ENCODE measurements around the gene RNF5.
A peak's percentile ranks its signal among the peaks of the same experiment; 100 is the strongest.

RNF5 gene

DNA sequence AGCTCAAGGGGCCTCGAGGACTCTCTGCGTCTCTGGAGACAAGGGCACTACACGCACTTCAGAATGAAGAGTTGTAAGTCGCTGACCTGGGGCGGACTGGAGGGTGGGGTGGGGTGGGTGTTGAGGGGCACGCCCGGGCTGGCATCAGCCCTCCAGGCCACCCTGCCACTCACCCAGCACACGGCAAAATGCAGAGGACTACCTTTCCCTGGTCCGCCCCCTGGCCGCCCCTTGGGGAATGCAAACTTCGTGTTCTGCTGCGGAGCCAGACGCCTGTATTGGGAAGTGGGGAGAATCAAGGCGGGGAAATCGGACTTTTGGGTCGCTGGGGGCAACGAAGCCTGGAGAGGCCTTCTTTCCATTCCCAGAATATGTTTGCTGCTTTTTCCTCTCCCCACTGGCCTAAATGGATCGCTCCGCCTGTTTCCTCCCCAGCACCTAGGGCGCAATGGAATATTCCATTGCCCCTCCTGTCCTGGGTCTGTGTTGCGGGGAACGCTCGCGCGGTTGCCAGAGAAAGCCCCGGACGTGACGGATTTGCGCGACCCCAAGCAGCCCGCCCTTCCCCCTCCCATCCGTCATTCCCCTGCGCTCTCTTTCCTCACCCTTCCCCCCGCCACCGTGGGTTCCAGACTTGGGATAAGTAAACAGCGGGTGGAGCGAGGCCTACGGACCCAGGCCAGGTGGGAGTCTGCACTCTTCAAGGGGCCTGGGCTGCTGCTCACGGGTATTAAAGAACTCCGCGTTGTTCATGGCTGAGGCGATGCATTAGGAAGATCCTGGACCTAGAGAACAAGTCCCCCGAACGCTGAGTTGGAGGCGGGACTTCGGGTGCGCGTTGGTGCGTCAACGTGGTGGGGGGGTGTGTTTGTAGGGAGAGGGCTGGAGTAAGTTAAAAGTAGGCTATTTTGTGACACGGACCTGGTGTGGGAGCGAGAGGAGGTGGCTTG, 24.4 kb upstream of the RNF5 start, which contains the start of gene PPT2:
Gene PPT2, plus strand, starts transcription at position 578 of the 950 bp plus-strand sequence. CDS start 454 bp downstream, outside the sequence.
- DNase-seq (ENCODE audit: low read depth) = peak; percentile 96
- Histone ChIP-seq H3K36me3 (ENCODE audit: control insufficient read depth, insufficient read depth, low read length, severe bottlenecking) (peaks cover 20% of the 10 kb centered on the region), H3K9me3 (ENCODE audit: control insufficient read depth, low read length) (no peaks in the 10 kb centered on the region), H3K9ac (ENCODE audit: low read length) (peak within 1 kb of the TSS; percentile 88), H3K4me3 (ENCODE audit: low read length) (peak within 1 kb of the TSS; percentile 90), H3K4me1 (ENCODE audit: control insufficient read depth, insufficient read depth, low read length) (peaks cover 28% of the 10 kb centered on the region), H3K27me3 (replicated peaks; ENCODE audit: control insufficient read depth, insufficient read depth, low read length) (peaks cover 6% of the 10 kb centered on the region)

DNA sequence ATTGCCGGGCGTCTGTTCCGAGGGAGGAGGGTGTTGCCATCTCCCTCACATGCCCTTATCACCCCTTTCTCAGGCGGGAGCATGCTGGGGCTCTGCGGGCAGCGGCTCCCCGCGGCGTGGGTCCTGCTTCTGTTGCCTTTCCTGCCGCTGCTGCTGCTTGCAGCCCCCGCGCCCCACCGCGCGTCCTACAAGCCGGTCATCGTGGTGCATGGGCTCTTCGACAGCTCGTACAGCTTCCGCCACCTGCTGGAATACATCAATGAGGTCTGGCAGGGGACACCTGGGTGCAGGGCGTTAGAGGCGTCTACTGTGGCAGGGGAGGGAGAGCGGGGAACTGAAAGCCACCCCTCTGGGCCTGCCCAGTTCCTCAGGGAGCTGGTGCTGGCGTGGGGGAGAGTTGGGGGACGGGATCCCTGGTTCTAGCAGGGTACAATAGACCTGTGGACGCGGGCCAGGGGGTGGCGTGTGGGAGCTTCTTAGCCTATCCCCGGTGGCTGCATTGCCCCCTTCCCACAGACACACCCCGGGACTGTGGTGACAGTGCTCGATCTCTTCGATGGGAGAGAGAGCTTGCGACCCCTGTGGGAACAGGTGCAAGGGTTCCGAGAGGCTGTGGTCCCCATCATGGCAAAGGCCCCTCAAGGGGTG, 23.6 kb upstream of the RNF5 start:
- peaks cover 21% of the 10 kb centered on the region for H3K36me3 ChIP-seq (ENCODE audit: control insufficient read depth, insufficient read depth, low read length, severe bottlenecking)
- DNase-seq (ENCODE audit: low read depth) = peak; percentile 82
- peaks cover 6% of the 10 kb centered on the region for H3K27me3 ChIP-seq (replicated peaks; ENCODE audit: control insufficient read depth, insufficient read depth, low read length)
- H3K9me3 ChIP-seq (ENCODE audit: control insufficient read depth, low read length) = no peaks in the 10 kb centered on the region
- peaks cover 28% of the 10 kb centered on the region for H3K4me1 ChIP-seq (ENCODE audit: control insufficient read depth, insufficient read depth, low read length)
- H3K4me3 ChIP-seq (ENCODE audit: low read length) = peak overlapping the region; percentile 90
- peak overlapping the region; percentile 88 for H3K9ac ChIP-seq (ENCODE audit: low read length)

DNA sequence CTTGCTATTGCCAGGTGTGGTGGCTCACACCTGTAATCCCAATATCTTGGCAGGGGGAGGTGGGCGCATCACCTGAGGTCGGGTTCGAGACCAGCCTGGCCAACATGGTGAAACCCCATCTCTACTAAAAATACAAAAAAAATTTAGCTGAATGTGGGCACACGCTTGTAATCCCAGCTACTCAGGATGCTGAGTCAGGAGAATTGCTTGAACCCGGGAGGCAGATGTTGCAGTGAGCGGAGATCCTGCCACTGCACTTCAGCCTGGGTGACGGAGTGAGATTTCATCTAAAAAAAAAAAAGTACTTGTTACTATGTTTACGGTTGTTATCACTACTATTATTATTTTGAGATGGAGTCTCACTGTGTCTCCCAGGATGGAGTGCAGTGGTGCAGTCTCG, 21.3 kb upstream of the RNF5 start:
- Histone ChIP-seq H3K27me3 (replicated peaks; ENCODE audit: control insufficient read depth, insufficient read depth, low read length) (no peaks in the 10 kb centered on the region), H3K9me3 (ENCODE audit: control insufficient read depth, low read length) (no peaks in the 10 kb centered on the region), H3K9ac (ENCODE audit: low read length) (no peak overlapping the region), H3K36me3 (ENCODE audit: control insufficient read depth, insufficient read depth, low read length, severe bottlenecking) (peaks cover 21% of the 10 kb centered on the region), H3K4me1 (ENCODE audit: control insufficient read depth, insufficient read depth, low read length) (peaks cover 28% of the 10 kb centered on the region), H3K4me3 (ENCODE audit: low read length) (no peak overlapping the region)
- no peak for DNase-seq (ENCODE audit: low read depth)

DNA sequence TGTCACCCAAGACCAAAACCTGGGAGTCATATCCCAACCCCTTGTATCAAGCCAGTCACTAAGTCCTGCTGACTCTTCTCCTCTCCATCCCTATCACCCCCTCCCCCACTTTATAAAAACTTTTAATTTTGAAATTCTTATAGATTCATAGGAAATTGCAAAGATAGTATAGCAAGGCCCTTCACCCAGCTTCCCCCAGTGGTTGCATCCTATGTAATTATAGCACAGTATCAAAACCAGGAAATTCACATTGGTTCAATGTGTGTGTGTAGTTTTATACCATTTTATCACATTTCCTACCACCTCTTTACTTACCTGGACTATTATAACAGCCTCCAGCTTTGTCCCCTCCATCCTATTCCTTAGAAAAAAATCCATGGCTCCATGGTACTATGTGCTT, 20.2 kb upstream of the RNF5 start:
- no peak overlapping the region for H3K4me3 ChIP-seq (ENCODE audit: low read length)
- H3K9ac ChIP-seq (ENCODE audit: low read length) = no peak overlapping the region
- no peaks in the 10 kb centered on the region for H3K27me3 ChIP-seq (replicated peaks; ENCODE audit: control insufficient read depth, insufficient read depth, low read length)
- no peak for DNase-seq (ENCODE audit: low read depth)
- peaks cover 17% of the 10 kb centered on the region for H3K4me1 ChIP-seq (ENCODE audit: control insufficient read depth, insufficient read depth, low read length)
- H3K36me3 ChIP-seq (ENCODE audit: control insufficient read depth, insufficient read depth, low read length, severe bottlenecking) = peaks cover 21% of the 10 kb centered on the region
- no peaks in the 10 kb centered on the region for H3K9me3 ChIP-seq (ENCODE audit: control insufficient read depth, low read length)

GRCh38 chr6:32163559-32164258, 14.5 kb upstream of the RNF5 start:
- no peaks in the 10 kb centered on the region for H3K9me3 ChIP-seq (ENCODE audit: control insufficient read depth, low read length)
- no peaks in the 10 kb centered on the region for H3K27me3 ChIP-seq (replicated peaks; ENCODE audit: control insufficient read depth, insufficient read depth, low read length)
- H3K4me3 ChIP-seq (ENCODE audit: low read length) = no peak overlapping the region
- no peak for DNase-seq (ENCODE audit: low read depth)
- H3K9ac ChIP-seq (ENCODE audit: low read length) = no peak overlapping the region
- peaks cover 3% of the 10 kb centered on the region for H3K4me1 ChIP-seq (ENCODE audit: control insufficient read depth, insufficient read depth, low read length)
- H3K36me3 ChIP-seq (ENCODE audit: control insufficient read depth, insufficient read depth, low read length, severe bottlenecking) = peaks cover 26% of the 10 kb centered on the region

GRCh38 chr6:32164295-32164694, 13.9 kb upstream of the RNF5 start, which contains the start of gene EGFL8:
TSS of gene EGFL8 (plus strand) at chr6:32164595. CDS start at chr6:32166166, 1,571 bp downstream.
- Histone ChIP-seq H3K9me3 (ENCODE audit: control insufficient read depth, low read length) (no peaks in the 10 kb centered on the region), H3K4me1 (ENCODE audit: control insufficient read depth, insufficient read depth, low read length) (peaks cover 7% of the 10 kb centered on the region), H3K4me3 (ENCODE audit: low read length) (no peak within 1 kb of the TSS), H3K36me3 (ENCODE audit: control insufficient read depth, insufficient read depth, low read length, severe bottlenecking) (peaks cover 22% of the 10 kb centered on the region), H3K27me3 (replicated peaks; ENCODE audit: control insufficient read depth, insufficient read depth, low read length) (no peaks in the 10 kb centered on the region), H3K9ac (ENCODE audit: low read length) (no peak within 1 kb of the TSS)
- no peak for DNase-seq (ENCODE audit: low read depth)

DNA sequence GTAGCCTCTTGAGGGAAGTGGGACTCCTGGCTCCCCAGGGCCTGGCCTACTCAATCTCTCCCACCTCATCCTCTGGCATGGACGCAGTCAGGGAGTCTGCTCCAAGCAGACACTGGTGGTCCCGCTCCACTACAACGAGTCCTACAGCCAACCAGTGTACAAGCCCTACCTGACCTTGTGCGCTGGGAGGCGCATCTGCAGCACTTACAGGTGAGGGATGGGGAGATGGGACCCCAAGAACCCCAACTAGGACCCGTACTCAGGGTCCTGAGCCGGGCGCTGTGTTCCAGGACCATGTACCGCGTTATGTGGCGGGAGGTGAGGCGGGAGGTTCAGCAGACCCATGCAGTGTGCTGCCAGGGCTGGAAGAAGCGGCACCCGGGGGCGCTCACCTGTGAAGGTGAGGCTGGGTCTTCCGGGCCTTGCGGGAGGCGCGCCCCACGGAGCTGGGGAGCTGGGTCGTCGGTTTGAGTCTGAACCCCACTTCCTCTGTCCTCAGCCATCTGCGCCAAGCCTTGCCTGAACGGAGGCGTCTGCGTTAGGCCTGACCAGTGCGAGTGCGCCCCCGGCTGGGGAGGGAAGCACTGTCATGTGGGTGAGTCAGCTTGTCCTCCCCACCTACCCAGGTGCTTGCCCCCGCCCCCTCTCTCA, 11.7 kb upstream of the RNF5 start:
- peaks cover 7% of the 10 kb centered on the region for H3K4me1 ChIP-seq (ENCODE audit: control insufficient read depth, insufficient read depth, low read length)
- H3K9me3 ChIP-seq (ENCODE audit: control insufficient read depth, low read length) = no peaks in the 10 kb centered on the region
- H3K9ac ChIP-seq (ENCODE audit: low read length) = no peak overlapping the region
- DNase-seq (ENCODE audit: low read depth) = no peak
- H3K27me3 ChIP-seq (replicated peaks; ENCODE audit: control insufficient read depth, insufficient read depth, low read length) = no peaks in the 10 kb centered on the region
- peaks cover 36% of the 10 kb centered on the region for H3K36me3 ChIP-seq (ENCODE audit: control insufficient read depth, insufficient read depth, low read length, severe bottlenecking)
- no peak overlapping the region for H3K4me3 ChIP-seq (ENCODE audit: low read length)

DNA sequence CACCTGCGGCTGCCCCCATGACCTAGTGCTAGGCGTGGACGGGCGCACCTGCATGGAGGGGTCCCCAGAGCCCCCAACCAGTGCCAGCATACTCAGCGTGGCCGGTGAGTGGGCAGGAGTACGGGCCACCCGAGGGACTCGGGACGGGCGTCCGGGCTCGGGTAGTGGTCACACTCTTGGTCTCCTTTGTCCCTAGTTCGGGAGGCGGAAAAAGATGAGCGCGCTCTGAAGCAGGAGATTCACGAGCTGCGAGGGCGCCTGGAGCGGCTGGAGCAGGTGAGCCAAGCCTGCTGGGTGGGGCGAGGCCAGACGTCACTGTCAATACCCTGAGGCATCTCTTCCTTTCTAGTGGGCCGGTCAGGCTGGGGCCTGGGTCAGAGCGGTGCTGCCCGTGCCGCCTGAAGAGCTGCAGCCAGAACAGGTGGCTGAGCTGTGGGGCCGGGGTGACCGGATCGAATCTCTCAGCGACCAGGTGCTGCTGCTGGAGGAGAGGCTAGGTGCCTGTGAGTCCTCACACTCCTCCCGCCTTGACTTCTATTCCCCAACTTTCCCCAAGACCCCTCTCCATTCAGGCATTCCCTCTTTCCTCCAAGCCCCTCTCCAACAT, 10.9 kb upstream of the RNF5 start:
- H3K4me1 ChIP-seq (ENCODE audit: control insufficient read depth, insufficient read depth, low read length) = peaks cover 7% of the 10 kb centered on the region
- H3K9me3 ChIP-seq (ENCODE audit: control insufficient read depth, low read length) = no peaks in the 10 kb centered on the region
- no peak for DNase-seq (ENCODE audit: low read depth)
- H3K9ac ChIP-seq (ENCODE audit: low read length) = no peak overlapping the region
- no peak overlapping the region for H3K4me3 ChIP-seq (ENCODE audit: low read length)
- H3K36me3 ChIP-seq (ENCODE audit: control insufficient read depth, insufficient read depth, low read length, severe bottlenecking) = peaks cover 36% of the 10 kb centered on the region
- no peaks in the 10 kb centered on the region for H3K27me3 ChIP-seq (replicated peaks; ENCODE audit: control insufficient read depth, insufficient read depth, low read length)

DNA sequence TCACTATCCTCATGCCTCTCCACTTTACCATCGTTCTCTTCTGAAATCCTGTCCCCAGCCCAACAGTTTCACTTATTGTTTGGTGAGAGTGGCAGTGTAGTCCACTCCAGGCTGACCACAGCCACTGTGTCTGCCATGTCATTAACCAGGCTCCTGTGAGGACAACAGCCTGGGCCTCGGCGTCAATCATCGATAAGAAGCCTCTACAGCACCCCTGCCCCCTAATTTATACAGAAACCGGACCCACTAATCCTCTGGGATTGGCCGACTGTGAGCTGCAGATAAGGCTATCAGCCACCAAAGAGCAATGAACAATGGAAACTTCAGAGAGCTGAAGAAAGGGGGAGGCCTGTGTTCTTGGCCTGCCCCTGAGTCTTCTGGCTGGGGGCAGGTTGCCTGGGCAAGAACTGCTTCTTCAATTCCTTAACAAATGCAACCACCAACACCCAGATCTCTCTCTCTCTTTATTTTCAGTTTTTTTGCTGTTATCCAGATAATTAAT, 10.4 kb upstream of the RNF5 start:
- Histone ChIP-seq H3K9me3 (ENCODE audit: control insufficient read depth, low read length) (no peaks in the 10 kb centered on the region), H3K9ac (ENCODE audit: low read length) (no peak overlapping the region), H3K4me1 (ENCODE audit: control insufficient read depth, insufficient read depth, low read length) (peaks cover 7% of the 10 kb centered on the region), H3K36me3 (ENCODE audit: control insufficient read depth, insufficient read depth, low read length, severe bottlenecking) (peaks cover 36% of the 10 kb centered on the region), H3K4me3 (ENCODE audit: low read length) (no peak overlapping the region), H3K27me3 (replicated peaks; ENCODE audit: control insufficient read depth, insufficient read depth, low read length) (no peaks in the 10 kb centered on the region)
- DNase-seq (ENCODE audit: low read depth) = no peak

GRCh38 chr6:32168350-32168749, 9.9 kb upstream of the RNF5 start:
- no peak for DNase-seq (ENCODE audit: low read depth)
- H3K36me3 ChIP-seq (ENCODE audit: control insufficient read depth, insufficient read depth, low read length, severe bottlenecking) = peaks cover 36% of the 10 kb centered on the region
- H3K27me3 ChIP-seq (replicated peaks; ENCODE audit: control insufficient read depth, insufficient read depth, low read length) = no peaks in the 10 kb centered on the region
- H3K9me3 ChIP-seq (ENCODE audit: control insufficient read depth, low read length) = no peaks in the 10 kb centered on the region
- no peak overlapping the region for H3K4me3 ChIP-seq (ENCODE audit: low read length)
- no peak overlapping the region for H3K9ac ChIP-seq (ENCODE audit: low read length)
- peaks cover 7% of the 10 kb centered on the region for H3K4me1 ChIP-seq (ENCODE audit: control insufficient read depth, insufficient read depth, low read length)
